Fibroblast of the aortic adventitia (primary cell): ENCODE measurements around the gene DSCAML1. TPM values are rescaled to one million over a fixed set of nuclear protein-coding genes. Genes with fewer than 3 reads are reported as not detected.

Experiments
- DNase-seq: peaks from one replicate; pipeline ENCODE4 v3.0.0-alpha.2; 2010; ENCODE audit warnings: low read depth
- H3K4me3 ChIP-seq: 2 replicates; pipeline ENCODE4 v1.5.1; 2011; ENCODE audit warnings: low read depth, mild to moderate bottlenecking, control low read depth, low read length, moderate library complexity
- CTCF ChIP-seq: IDR thresholded peaks from 2 replicates; pipeline ENCODE4 v1.5.1; 2011; ENCODE audit warnings: mild to moderate bottlenecking, low read length, control low read depth, inconsistent platforms; ENCODE audit not compliant: insufficient read depth
- total RNA-seq: library from RNA; depleted of rRNA; stranded (reverse); fragments of >200 nt; gene quantifications from 2 replicates; pipeline ENCODE4 v1.2.3, GENCODE V29; 2012; ENCODE audit warnings: low replicate concordance

The DSCAML1 gene
- total RNA-seq, 1 donor: not detected

- DNase-seq: no peak
- no peak for TF ChIP-seq CTCF
- H3K4me3 ChIP-seq: no peak overlapping the region
These were observed 358.5 kb downstream of the DSCAML1 start for GRCh38 chr11:117438371-117439000.

GRCh38 chr11:117437791-117438130, 359.3 kb downstream of the DSCAML1 start:
- H3K4me3 ChIP-seq: no peak overlapping the region
- no peak for TF ChIP-seq CTCF
- no peak for DNase-seq

GRCh38 chr11:117437041-117437790, 359.8 kb downstream of the DSCAML1 start:
- H3K4me3 ChIP-seq: no peak overlapping the region
- TF ChIP-seq CTCF: no peak
- no peak for DNase-seq

GRCh38 chr11:117435326-117435725, 361.7 kb downstream of the DSCAML1 start:
- no peak overlapping the region for H3K4me3 ChIP-seq
- no peak for TF ChIP-seq CTCF
- DNase-seq: no peak

- no peak for TF ChIP-seq CTCF
- DNase-seq: no peak
- no peak overlapping the region for H3K4me3 ChIP-seq
These were observed 362.5 kb downstream of the DSCAML1 start for GRCh38 chr11:117434481-117434880.

GRCh38 chr11:117433717-117434116, 363.3 kb downstream of the DSCAML1 start:
- no peak overlapping the region for H3K4me3 ChIP-seq
- no peak for DNase-seq
- no peak for TF ChIP-seq CTCF
